Ovary (tissue), 3 donors: Measurements from ENCODE around the gene PRICKLE4.

Experiments used
- POLR2A ChIP-seq: fragments of 450-650 bp; IDR thresholded peaks from one replicate; pipeline ENCODE4 v1.6.1; 2017; ENCODE audit warnings: antibody characterized with exemption, mild to moderate bottlenecking, moderate library complexity
- TF ChIP-seq, protein P1 (sequence below), 3 donors: fragments of 450-650 bp in 2 of 3; fragments of 200-600 bp in 1 of 3; IDR thresholded peaks; one replicate each; pipeline versions ENCODE4 v1.5.1 to v1.8.0; 2016 to 2022; ENCODE audit warnings: antibody characterized with exemption in 3 of 3, mild to moderate bottlenecking in 1 of 3
- donor health status: DM: no; HTN: no; CAD: no.

DNA sequence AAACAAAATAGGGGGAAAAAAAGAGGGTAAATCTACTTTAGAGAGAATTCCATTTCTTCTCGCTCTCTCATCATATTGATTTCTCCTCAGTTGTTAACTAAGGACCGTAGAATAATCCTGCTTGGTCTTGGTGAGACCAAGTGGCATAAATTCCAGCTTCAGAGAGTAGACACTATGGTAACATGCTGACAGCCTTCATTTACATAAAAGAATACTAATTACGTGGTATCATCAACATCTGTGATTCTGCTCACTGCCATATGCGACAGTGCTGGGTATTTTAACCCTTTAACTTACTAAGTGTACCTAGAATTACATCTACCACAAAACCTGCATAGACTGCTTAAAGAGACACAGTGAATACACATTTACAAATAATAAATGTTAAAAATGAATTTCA, 34.0 kb downstream of the PRICKLE4 start:
- TF ChIP-seq, protein P1, sequence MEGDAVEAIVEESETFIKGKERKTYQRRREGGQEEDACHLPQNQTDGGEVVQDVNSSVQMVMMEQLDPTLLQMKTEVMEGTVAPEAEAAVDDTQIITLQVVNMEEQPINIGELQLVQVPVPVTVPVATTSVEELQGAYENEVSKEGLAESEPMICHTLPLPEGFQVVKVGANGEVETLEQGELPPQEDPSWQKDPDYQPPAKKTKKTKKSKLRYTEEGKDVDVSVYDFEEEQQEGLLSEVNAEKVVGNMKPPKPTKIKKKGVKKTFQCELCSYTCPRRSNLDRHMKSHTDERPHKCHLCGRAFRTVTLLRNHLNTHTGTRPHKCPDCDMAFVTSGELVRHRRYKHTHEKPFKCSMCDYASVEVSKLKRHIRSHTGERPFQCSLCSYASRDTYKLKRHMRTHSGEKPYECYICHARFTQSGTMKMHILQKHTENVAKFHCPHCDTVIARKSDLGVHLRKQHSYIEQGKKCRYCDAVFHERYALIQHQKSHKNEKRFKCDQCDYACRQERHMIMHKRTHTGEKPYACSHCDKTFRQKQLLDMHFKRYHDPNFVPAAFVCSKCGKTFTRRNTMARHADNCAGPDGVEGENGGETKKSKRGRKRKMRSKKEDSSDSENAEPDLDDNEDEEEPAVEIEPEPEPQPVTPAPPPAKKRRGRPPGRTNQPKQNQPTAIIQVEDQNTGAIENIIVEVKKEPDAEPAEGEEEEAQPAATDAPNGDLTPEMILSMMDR (IDR thresholded peaks at IDR 0.05): no peak
- TF ChIP-seq POLR2A: no peak
